ENCODE measurements around the gene NR3C2.

Gene NR3C2

GRCh38 chr4:148302416-148302815 lies 139.8 kb downstream of the NR3C2 start:
- H3K36me3 ChIP-seq (ENCODE audit: low read depth) = no peaks in the 10 kb centered on the region
- TF ChIP-seq CTCF (IDR thresholded peaks at IDR 0.05; ENCODE audit: poor library complexity, severe bottlenecking) = no peak
- H3K9me3 ChIP-seq (ENCODE audit: severe bottlenecking) = no peaks in the 10 kb centered on the region
- no peak for DNase-seq (ENCODE audit: low spot score)
- H3K27ac ChIP-seq (ENCODE audit: poor library complexity, severe bottlenecking) = no peak overlapping the region
- ATAC-seq (ENCODE audit: low read depth) = no peak
- H3K4me1 ChIP-seq (ENCODE audit: insufficient read depth, poor library complexity, severe bottlenecking) = no peaks in the 10 kb centered on the region
- no peaks in the 10 kb centered on the region for H3K27me3 ChIP-seq (ENCODE audit: insufficient read depth, poor library complexity, severe bottlenecking)
- no peak overlapping the region for H3K4me3 ChIP-seq (ENCODE audit: severe bottlenecking)

GRCh38 chr4:148300877-148301276 lies 141.3 kb downstream of the NR3C2 start:
- Histone ChIP-seq H3K4me1 (ENCODE audit: insufficient read depth, poor library complexity, severe bottlenecking) (no peaks in the 10 kb centered on the region), H3K36me3 (ENCODE audit: low read depth) (no peaks in the 10 kb centered on the region), H3K27ac (ENCODE audit: poor library complexity, severe bottlenecking) (no peak overlapping the region), H3K9me3 (ENCODE audit: severe bottlenecking) (no peaks in the 10 kb centered on the region), H3K27me3 (ENCODE audit: insufficient read depth, poor library complexity, severe bottlenecking) (no peaks in the 10 kb centered on the region), H3K4me3 (ENCODE audit: severe bottlenecking) (no peak overlapping the region)
- DNase-seq (ENCODE audit: low spot score) (no peak), ATAC-seq (ENCODE audit: low read depth) (no peak)
- TF ChIP-seq CTCF (IDR thresholded peaks at IDR 0.05; ENCODE audit: poor library complexity, severe bottlenecking) = no peak

DNA sequence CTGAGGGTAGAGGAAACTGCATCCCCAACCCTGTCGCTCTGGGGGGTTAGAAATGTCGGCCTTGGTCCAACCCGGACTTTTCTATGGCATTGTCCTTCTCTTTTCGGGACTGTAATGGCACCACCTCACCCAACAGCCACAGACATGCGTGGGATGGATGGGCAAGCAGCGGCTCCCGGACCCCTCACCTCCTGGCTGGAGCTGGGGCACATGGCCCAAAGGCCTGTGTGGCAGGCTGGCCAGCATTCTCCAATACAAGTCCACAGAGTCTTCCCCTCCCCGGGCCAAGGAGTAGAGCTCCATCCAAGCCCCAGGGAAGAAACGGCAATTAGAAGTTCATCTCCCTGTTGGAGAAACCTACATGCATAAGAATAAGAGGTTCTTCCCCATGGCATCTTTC lies 142.9 kb downstream of the NR3C2 start:
- no peaks in the 10 kb centered on the region for H3K9me3 ChIP-seq (ENCODE audit: severe bottlenecking)
- TF ChIP-seq CTCF (IDR thresholded peaks at IDR 0.05; ENCODE audit: poor library complexity, severe bottlenecking) = no peak
- no peak for ATAC-seq (ENCODE audit: low read depth)

GRCh38 chr4:148296498-148296897 lies 145.7 kb downstream of the NR3C2 start:
- Histone ChIP-seq H3K36me3 (ENCODE audit: low read depth) (no peaks in the 10 kb centered on the region), H3K27me3 (ENCODE audit: insufficient read depth, poor library complexity, severe bottlenecking) (no peaks in the 10 kb centered on the region), H3K4me1 (ENCODE audit: insufficient read depth, poor library complexity, severe bottlenecking) (no peaks in the 10 kb centered on the region), H3K27ac (ENCODE audit: poor library complexity, severe bottlenecking) (no peak overlapping the region), H3K4me3 (ENCODE audit: severe bottlenecking) (no peak overlapping the region), H3K9me3 (ENCODE audit: severe bottlenecking) (no peaks in the 10 kb centered on the region)
- no peak for ATAC-seq (ENCODE audit: low read depth)
- no peak for TF ChIP-seq CTCF (IDR thresholded peaks at IDR 0.05; ENCODE audit: poor library complexity, severe bottlenecking)
- DNase-seq (ENCODE audit: low spot score) = no peak

More for the DNA sequence above, 142.9 kb downstream of the NR3C2 start:
- no peak for DNase-seq (ENCODE audit: low spot score)
- H3K27me3 ChIP-seq (ENCODE audit: insufficient read depth, poor library complexity, severe bottlenecking) = no peaks in the 10 kb centered on the region
- H3K27ac ChIP-seq (ENCODE audit: poor library complexity, severe bottlenecking) = no peak overlapping the region
- no peak overlapping the region for H3K4me3 ChIP-seq (ENCODE audit: severe bottlenecking)
- H3K4me1 ChIP-seq (ENCODE audit: insufficient read depth, poor library complexity, severe bottlenecking) = no peaks in the 10 kb centered on the region
- no peaks in the 10 kb centered on the region for H3K36me3 ChIP-seq (ENCODE audit: low read depth)

DNA sequence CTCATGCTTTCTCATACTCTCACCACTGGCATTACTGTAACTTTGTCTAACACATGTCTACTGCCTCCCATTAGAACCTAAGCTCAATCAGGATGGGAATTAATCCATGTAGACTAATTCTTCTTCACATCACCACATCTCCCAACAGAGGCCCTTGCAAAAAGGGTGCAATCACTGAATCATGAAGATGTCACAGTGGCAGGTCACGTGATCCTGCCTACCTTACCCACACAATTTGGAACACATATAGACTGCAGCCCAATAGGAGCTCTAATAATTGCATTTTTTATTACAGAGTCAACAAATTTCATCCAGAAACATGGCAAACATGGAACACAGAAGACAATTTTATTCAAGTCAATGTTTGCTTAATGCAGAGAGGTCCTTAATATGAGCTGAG lies 146.6 kb downstream of the NR3C2 start:
- Histone ChIP-seq H3K36me3 (ENCODE audit: low read depth) (no peaks in the 10 kb centered on the region), H3K4me1 (ENCODE audit: insufficient read depth, poor library complexity, severe bottlenecking) (no peaks in the 10 kb centered on the region), H3K27me3 (ENCODE audit: insufficient read depth, poor library complexity, severe bottlenecking) (no peaks in the 10 kb centered on the region), H3K27ac (ENCODE audit: poor library complexity, severe bottlenecking) (no peak overlapping the region), H3K4me3 (ENCODE audit: severe bottlenecking) (no peak overlapping the region), H3K9me3 (ENCODE audit: severe bottlenecking) (no peaks in the 10 kb centered on the region)
- ATAC-seq (ENCODE audit: low read depth) (no peak), DNase-seq (ENCODE audit: low spot score) (no peak)
- TF ChIP-seq CTCF (IDR thresholded peaks at IDR 0.05; ENCODE audit: poor library complexity, severe bottlenecking) = no peak
